HG03575 (cell line): ENCODE data around the gene PTPRD.
"Not testable (repeated sequence)": the region's sequence is repeated elsewhere in the genome, so short reads cannot be mapped to it uniquely, and the experiment has no call there.

Experiments
- ATAC-seq: cut with Tn5 transposase; IDR thresholded peaks from one replicate; pipeline ENCODE4 v1.9.1; 2021; ENCODE audit not compliant: unreplicated experiment, insufficient number of reproducible peaks, low FRiP score; ENCODE audit errors: extremely low read depth

Gene PTPRD

GRCh38 chr9:9521033-9521779 is 1091.6 kb downstream of the PTPRD start:
- ATAC-seq = no peak

GRCh38 chr9:9504869-9505268 is 1107.9 kb downstream of the PTPRD start:
- no peak for ATAC-seq

GRCh38 chr9:9499546-9499945 is 1113.3 kb downstream of the PTPRD start:
- ATAC-seq = no peak

- no peak for ATAC-seq
Measured at GRCh38 chr9:9498846-9499245, 1114.0 kb downstream of the PTPRD start.

GRCh38 chr9:9498128-9498527 is 1114.7 kb downstream of the PTPRD start:
- ATAC-seq = no peak

GRCh38 chr9:9494336-9494735 is 1118.5 kb downstream of the PTPRD start:
- ATAC-seq = no peak

- ATAC-seq = no peak
Measured at GRCh38 chr9:9492506-9492905, 1120.3 kb downstream of the PTPRD start.

GRCh38 chr9:9489183-9489582 is 1123.6 kb downstream of the PTPRD start:
- ATAC-seq = no peak

GRCh38 chr9:9483175-9483574 is 1129.6 kb downstream of the PTPRD start:
- no peak for ATAC-seq

GRCh38 chr9:9478741-9479140 is 1134.1 kb downstream of the PTPRD start:
- no peak for ATAC-seq

GRCh38 chr9:9469271-9469670 is 1143.5 kb downstream of the PTPRD start:
- ATAC-seq = no peak

- ATAC-seq = not testable (repeated sequence)
Measured at GRCh38 chr9:9441874-9442273, 1170.9 kb downstream of the PTPRD start.

- ATAC-seq = no peak
Measured at GRCh38 chr9:9437641-9438040, 1175.2 kb downstream of the PTPRD start.

- ATAC-seq = not testable (repeated sequence)
Measured at GRCh38 chr9:9426454-9426853, 1186.3 kb downstream of the PTPRD start.

- ATAC-seq = no peak
Measured at GRCh38 chr9:9412241-9412640, 1200.6 kb downstream of the PTPRD start.

GRCh38 chr9:9410736-9411135 is 1202.1 kb downstream of the PTPRD start:
- no peak for ATAC-seq

- ATAC-seq = no peak
Measured at GRCh38 chr9:9399982-9400381, 1212.8 kb downstream of the PTPRD start.

- no peak for ATAC-seq
Measured at GRCh38 chr9:9396518-9396917, 1216.3 kb downstream of the PTPRD start.

GRCh38 chr9:9395539-9395938 is 1217.3 kb downstream of the PTPRD start:
- ATAC-seq = no peak

GRCh38 chr9:9392755-9393154 is 1220.0 kb downstream of the PTPRD start:
- no peak for ATAC-seq

GRCh38 chr9:9389904-9390303 is 1222.9 kb downstream of the PTPRD start:
- no peak for ATAC-seq
